Measurements from ENCODE around the gene PPP2R2D. TPM values are rescaled to one million over a fixed set of nuclear protein-coding genes. Genes with fewer than 3 reads are reported as not detected.
A peak's percentile ranks its signal among the peaks of the same experiment; 100 is the strongest.

Gene PPP2R2D
- total RNA-seq, 2 experiments from 2014 or later, result 37.4 to 38.5 TPM

DNA sequence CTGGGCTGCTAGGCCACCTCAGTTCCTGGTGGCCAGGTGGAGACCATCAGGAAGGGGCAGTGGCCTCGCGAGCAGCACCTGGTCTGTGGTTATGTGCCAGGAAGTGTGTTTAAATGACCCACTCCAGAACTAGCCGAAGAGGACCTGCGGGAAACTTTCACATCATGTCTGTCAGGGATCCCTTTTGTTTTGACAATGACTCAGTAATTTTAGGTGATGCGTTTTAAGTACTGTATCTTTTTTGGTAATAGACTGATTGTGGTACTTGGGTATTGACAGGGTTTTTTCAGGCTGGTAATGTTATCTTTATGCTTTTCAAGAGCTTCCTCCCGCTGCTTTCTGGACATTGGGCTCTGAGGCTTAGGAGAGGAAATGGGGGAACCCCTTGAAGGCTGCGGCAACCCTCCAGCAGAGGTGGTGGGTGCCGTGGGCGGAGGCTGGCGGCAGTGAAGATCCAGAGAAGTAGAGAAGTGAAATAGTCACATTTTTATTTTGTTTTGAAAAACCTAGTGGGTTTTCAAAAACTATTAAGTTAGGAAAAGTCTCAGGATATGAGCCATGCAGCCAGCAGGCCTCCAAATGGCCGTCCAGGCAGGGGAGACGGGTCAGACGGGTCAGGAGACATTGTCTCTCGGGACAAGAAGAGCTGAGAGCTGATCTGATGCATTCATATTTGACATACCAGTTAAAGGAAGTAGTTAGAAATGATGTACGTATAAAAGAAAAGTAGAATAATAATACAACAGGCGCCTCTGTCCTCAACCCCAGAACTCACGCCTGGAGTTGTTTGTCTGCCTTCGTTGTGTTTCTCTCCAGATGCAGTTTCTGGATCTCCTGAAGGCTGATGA, 27.7 kb downstream of the PPP2R2D start:
- peaks cover 15% of the 10 kb centered on the region for H3K9me3 ChIP-seq (ENCODE audit: low read length)
- no peak for DNase-seq (ENCODE audit: low spot score)
- TF ChIP-seq CTCF (conservative IDR thresholded peaks at IDR 0.05; ENCODE audit: low read length), result no peak
- no peak for TF ChIP-seq EZH2phosphoT487 (IDR thresholded peaks at IDR 0.05; ENCODE audit: borderline replicate concordance, low read depth, low read length)
- H3K27ac ChIP-seq (ENCODE audit: low read depth, low read length, poor library complexity, severe bottlenecking), result no peak overlapping the region
- peaks cover 9% of the 10 kb centered on the region for H3K4me1 ChIP-seq (ENCODE audit: insufficient read depth, low read length, poor library complexity, severe bottlenecking)
- CTCF ChIA-PET (ENCODE audit: unreplicated experiment), result no interaction called here
- H3K4me3 ChIP-seq (ENCODE audit: low read depth, low read length, poor library complexity, severe bottlenecking), result no peak overlapping the region
- H2AFZ ChIP-seq (ENCODE audit: low read length), result no peak overlapping the region
- peaks cover 30% of the 10 kb centered on the region for H3K36me3 ChIP-seq (ENCODE audit: insufficient read depth, low read length)
- peaks cover 93% of the 10 kb centered on the region for H3K79me2 ChIP-seq (ENCODE audit: insufficient read depth, low read depth, low read length)
- POLR2A ChIA-PET, result no interaction called here
- peak overlapping the region; percentile 19; the same call in 1 of the 2 replicates for H3K4me2 ChIP-seq (ENCODE audit: low read length)
- intact Hi-C loops (cut with micrococcal nuclease; ENCODE audit: unreplicated experiment), result no loop called here
- H4K20me1 ChIP-seq (ENCODE audit: insufficient read depth, low read length), result no peaks in the 10 kb centered on the region; the same call in 1 of the 2 replicates
- BruUV-seq (replicated peaks), result no TSS peak
- H3K9me2 ChIP-seq (ENCODE audit: insufficient read depth, low read length), result no peaks in the 10 kb centered on the region

- ChIA-PET POLR2A (no interaction called here), CTCF (ENCODE audit: unreplicated experiment) (no interaction called here)
- BruUV-seq (replicated peaks), result no TSS peak
- no peak overlapping the region for H3K4me3 ChIP-seq (ENCODE audit: low read depth, low read length, poor library complexity, severe bottlenecking)
- no peaks in the 10 kb centered on the region for H3K9me2 ChIP-seq (ENCODE audit: insufficient read depth, low read length)
- peaks cover 26% of the 10 kb centered on the region for H3K36me3 ChIP-seq (ENCODE audit: insufficient read depth, low read length)
- no peak overlapping the region for H2AFZ ChIP-seq (ENCODE audit: low read length)
- no peak overlapping the region for H3K4me2 ChIP-seq (ENCODE audit: low read length)
- intact Hi-C loops (cut with micrococcal nuclease; ENCODE audit: unreplicated experiment), result no loop called here
- no peaks in the 10 kb centered on the region; the same call in 1 of the 2 replicates for H4K20me1 ChIP-seq (ENCODE audit: insufficient read depth, low read length)
- H3K27ac ChIP-seq (ENCODE audit: low read depth, low read length, poor library complexity, severe bottlenecking), result no peak overlapping the region
- H3K4me1 ChIP-seq (ENCODE audit: insufficient read depth, low read length, poor library complexity, severe bottlenecking), result peaks cover 9% of the 10 kb centered on the region
- H3K79me2 ChIP-seq (ENCODE audit: insufficient read depth, low read depth, low read length), result peaks cover 93% of the 10 kb centered on the region
- H3K9me3 ChIP-seq (ENCODE audit: low read length), result peaks cover 14% of the 10 kb centered on the region
- TF ChIP-seq CTCF (conservative IDR thresholded peaks at IDR 0.05; ENCODE audit: low read length) (no peak), EZH2phosphoT487 (IDR thresholded peaks at IDR 0.05; ENCODE audit: borderline replicate concordance, low read depth, low read length) (no peak)
- no peak for DNase-seq (ENCODE audit: low spot score)
Observed at GRCh38 chr10:131929122-131929845, 28.5 kb downstream of the PPP2R2D start.

All from OCI-LY7 (cell line).